Liver (tissue), 3 donors: Measurements from ENCODE around the gene TFE3.

Experiments used
- CTCF ChIP-seq: fragments of 150-350 bp; IDR thresholded peaks from 2 replicates; pipeline ENCODE4 v1.5.1; 2017; ENCODE audit warnings: improper control_type of control experiment, low read depth, low read length; ENCODE audit not compliant: missing input control
- EGR1 ChIP-seq, 2 donors: IDR thresholded peaks; 2 replicates each; pipeline ENCODE4 v1.6.1; 2016 to 2018; ENCODE audit warnings: antibody characterized with exemption in 2 of 2, low read depth in 2 of 2
- FOXA1 ChIP-seq: IDR thresholded peaks from 2 replicates; pipeline ENCODE4 v1.6.1; 2016; ENCODE audit warnings: antibody characterized with exemption
- MAX ChIP-seq: IDR thresholded peaks from 2 replicates; pipeline ENCODE4 v1.6.1; 2016; ENCODE audit warnings: antibody characterized with exemption
- NR2F2 ChIP-seq: IDR thresholded peaks from 2 replicates; pipeline ENCODE4 v1.6.1; 2016; ENCODE audit warnings: antibody characterized with exemption
- RAD21 ChIP-seq, 2 donors: IDR thresholded peaks; 2 replicates each; pipeline ENCODE4 v1.6.1; 2016; ENCODE audit warnings: antibody characterized with exemption in 2 of 2, mild to moderate bottlenecking in 2 of 2
- TAF1 ChIP-seq: conservative IDR thresholded peaks from 2 replicates; pipeline ENCODE4 v1.6.1; 2016; ENCODE audit warnings: antibody characterized with exemption, mild to moderate bottlenecking
- YY1 ChIP-seq: IDR thresholded peaks from 2 replicates; pipeline ENCODE4 v1.6.1; 2016; ENCODE audit warnings: antibody characterized with exemption, mild to moderate bottlenecking
- donor health status: healthy.
- donor health status: healthy.

GRCh38 chrX:48989483-48989882 lies 53.7 kb downstream of the TFE3 start:
- TF ChIP-seq CTCF (no peak), FOXA1 (no peak), NR2F2 (no peak), TAF1 (no peak), YY1 (no peak), MAX (no peak), RAD21 (IDR thresholded peaks at IDR 0.05) (no peak), EGR1 (IDR thresholded peaks at IDR 0.05; ENCODE audit: low read depth in 2 of 2) (no peak)
